Transverse colon (tissue), 4 donors: ENCODE measurements around the gene FAM13A. TPM values are rescaled to one million over a fixed set of nuclear protein-coding genes. Genes with fewer than 3 reads are reported as not detected.

Experiments used
- DNase-seq: peaks from one replicate; pipeline ENCODE4 v3.0.0-alpha.2; 2019
- H3K27ac ChIP-seq, 4 donors: fragments of 200-600 bp; sonication (generic); 2 replicates each; pipeline ENCODE4 v1.5.1; 2016 to 2018; ENCODE audit warnings: inconsistent platforms in 4 of 4
- H3K27me3 ChIP-seq: fragments of 200-600 bp; sonication (generic); 2 replicates; pipeline ENCODE4 v1.5.1; 2017; ENCODE audit warnings: inconsistent platforms
- H3K36me3 ChIP-seq, 4 donors: fragments of 200-600 bp; sonication (generic); 2 replicates each; pipeline ENCODE4 v1.5.1; 2017 to 2019; ENCODE audit warnings: inconsistent platforms in 4 of 4
- H3K4me1 ChIP-seq, 4 donors: fragments of 200-600 bp; sonication (generic); 2 replicates each; pipeline ENCODE4 v1.5.1; 2017 to 2020; ENCODE audit warnings: inconsistent platforms in 4 of 4
- H3K4me3 ChIP-seq, 4 donors: fragments of 200-600 bp; sonication (generic); 1 replicate in 1 of 4; 2 replicates in 3 of 4; pipeline versions ENCODE4 v1.5.1 to v1.6.1; 2017 to 2019; ENCODE audit warnings: inconsistent platforms in 4 of 4
- H3K9me3 ChIP-seq, 2 donors: fragments of 200-600 bp; sonication (generic); 2 replicates each; pipeline ENCODE4 v1.5.1; 2017 to 2019; ENCODE audit warnings: inconsistent platforms in 2 of 2
- CTCF ChIP-seq, 5 experiments: fragments of 200-600 bp in 3 of 5; fragments of 450-650 bp in 2 of 5; sonication (generic) in 3 of 5; IDR thresholded peaks; 1 replicate in 2 of 5; 2 replicates in 3 of 5; pipeline ENCODE4 v1.5.1; 2016 to 2017; ENCODE audit warnings: antibody characterized with exemption in 5 of 5, inconsistent platforms in 3 of 5, mild to moderate bottlenecking in 2 of 5, moderate library complexity in 1 of 5
- EP300 ChIP-seq: sonication (generic); formaldehyde crosslinking; IDR thresholded peaks from one replicate; pipeline ENCODE4 v1.6.1; 2017; ENCODE audit warnings: antibody characterized with exemption, low read depth
- POLR2A ChIP-seq: fragments of 450-650 bp; IDR thresholded peaks from one replicate; pipeline ENCODE4 v1.6.1; 2016; ENCODE audit warnings: antibody characterized with exemption, mild to moderate bottlenecking, moderate library complexity
- POLR2AphosphoS5 ChIP-seq, 3 donors: sonication (generic); formaldehyde crosslinking; IDR thresholded peaks; one replicate each; pipeline ENCODE4 v1.6.1; 2016; ENCODE audit warnings: antibody characterized with exemption in 3 of 3
- WGBS, 2 donors: methylation state at CpG; one replicate each; pipeline ENCODE4 v1.1.5; 2018; ENCODE audit warnings: low coverage in 1 of 2; 5-methylcytosine and 5-hydroxymethylcytosine counted together
- in situ Hi-C, 4 donors: fragments of 200-750 bp; cut with MboI; loops; one replicate each; pipeline versions ENCODE4 v1.15.0 to v1.15.1; 2017; ENCODE audit warnings: low sequenced_read_pairs in 3 of 4, low pct_ligation_motif_present in 1 of 4, low pct_unique_long_range_greater_than_20kb in 1 of 4
- intact Hi-C: fragments of 100-400 bp; cut with DNase I; formaldehyde crosslinking; loops from one replicate; pipeline ENCODE4 v1.15.1; 2023; ENCODE audit warnings: low total_unique reads
- total RNA-seq, 4 donors: library from RNA; depleted of rRNA; stranded (reverse); fragments of >200 nt; gene quantifications; one replicate each; pipeline ENCODE4 v1.1.0, GENCODE V29; 2016

FAM13A gene
- total RNA-seq, 4 donors from 2014 or later = 57.6 to 88.6 (median 67.6) TPM

DNA sequence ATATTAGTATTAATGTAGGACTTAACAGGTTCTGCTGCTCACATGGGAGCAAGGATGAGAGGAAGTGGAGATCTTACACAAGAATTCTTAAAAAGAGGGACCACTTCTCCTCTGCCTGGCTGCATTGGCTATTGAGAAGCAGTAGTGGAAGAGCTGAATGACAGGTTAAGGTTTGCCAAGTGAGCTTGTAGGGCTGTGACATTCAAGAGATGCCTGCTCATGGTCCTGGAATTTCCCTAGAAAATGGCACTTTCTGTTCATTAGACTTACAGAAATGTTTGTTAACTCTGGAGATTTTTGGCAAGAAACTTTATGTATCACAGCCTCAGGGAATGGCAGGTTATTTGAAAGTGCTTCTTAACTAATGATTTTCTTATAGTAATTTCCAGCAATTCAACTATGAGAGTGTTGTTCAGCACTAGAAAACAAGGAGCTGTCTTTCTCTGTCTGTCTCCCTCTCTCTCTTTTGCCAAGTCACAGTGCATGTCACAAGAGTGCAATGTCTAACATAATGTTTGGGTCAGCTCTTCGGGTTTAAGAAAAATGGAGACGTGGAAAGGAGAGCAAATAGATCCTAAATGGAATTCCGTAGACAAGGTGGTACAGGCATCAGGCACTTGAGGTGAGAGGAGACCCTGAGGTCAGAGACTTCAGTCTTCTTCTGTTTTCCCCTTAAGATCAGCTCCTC is 351.0 kb downstream of the FAM13A start:
- in situ Hi-C loops = loop anchor here in 2 of 4 donors (25.0 kb wide), 1 partner anchor 331 kb away; no protein-coding TSS in a partner anchor
- Histone ChIP-seq H3K36me3 (peaks cover 0 to 23% (median 8%) of the 10 kb centered on the region in 4 donors), H3K27me3 (no peaks in the 10 kb centered on the region), H3K4me1 (peaks cover 0 to 5% (median 0%) of the 10 kb centered on the region in 4 donors), H3K4me3 (no peak overlapping the region), H3K9me3 (no peaks in the 10 kb centered on the region), H3K27ac (peak overlapping the region in 1 of 4 donors; percentile 46)
- DNase-seq = no peak
- 86% methylated on average over 2 to 3 of the region's 3 CpGs for WGBS, 2 donors
- no peak for TF ChIP-seq POLR2AphosphoS5 (IDR thresholded peaks at IDR 0.05)
- TF ChIP-seq POLR2A = no peak
- TF ChIP-seq EP300 = no peak
- intact Hi-C loops = no loop called here

- DNase-seq = no peak
- peaks cover 0 to 5% (median 0%) of the 10 kb centered on the region in 4 donors for H3K4me1 ChIP-seq
- H3K36me3 ChIP-seq = peaks cover 0 to 23% (median 5%) of the 10 kb centered on the region in 4 donors
- H3K4me3 ChIP-seq = no peak overlapping the region
- TF ChIP-seq CTCF (IDR thresholded peaks at IDR 0.05) (no peak), EP300 (no peak), POLR2AphosphoS5 (IDR thresholded peaks at IDR 0.05) (no peak), POLR2A (no peak)
- intact Hi-C loops = no loop called here
- in situ Hi-C loops = loop anchor here in 2 of 4 donors (25.0 kb wide), 1 partner anchor 332 kb away; no protein-coding TSS in a partner anchor
- H3K27ac ChIP-seq = no peak overlapping the region
- no peaks in the 10 kb centered on the region for H3K27me3 ChIP-seq
- H3K9me3 ChIP-seq = no peaks in the 10 kb centered on the region
Observed at GRCh38 chr4:88705223-88705622, 351.8 kb downstream of the FAM13A start.

- TF ChIP-seq CTCF (IDR thresholded peaks at IDR 0.05) (no peak), POLR2AphosphoS5 (IDR thresholded peaks at IDR 0.05) (no peak), POLR2A (no peak), EP300 (no peak)
- WGBS, 2 donors = 78 to 82% methylated on average over 1 to 2 of the region's 2 CpGs
- intact Hi-C loops (loop anchor here (5.0 kb wide), 1 partner anchor 320 kb away; no protein-coding TSS in a partner anchor), in situ Hi-C loops (loop anchor here in 2 of 4 donors (25.0 kb wide), 1 partner anchor 335 kb away; no protein-coding TSS in a partner anchor)
- peaks cover 0 to 5% (median 0%) of the 10 kb centered on the region in 4 donors for H3K4me1 ChIP-seq
- H3K36me3 ChIP-seq = peaks cover 0 to 23% (median 4%) of the 10 kb centered on the region in 4 donors
- DNase-seq = no peak
- no peak overlapping the region for H3K4me3 ChIP-seq
- no peaks in the 10 kb centered on the region for H3K27me3 ChIP-seq
- H3K9me3 ChIP-seq = no peaks in the 10 kb centered on the region
- no peak overlapping the region for H3K27ac ChIP-seq
Observed at GRCh38 chr4:88702782-88703181, 354.2 kb downstream of the FAM13A start.

DNA sequence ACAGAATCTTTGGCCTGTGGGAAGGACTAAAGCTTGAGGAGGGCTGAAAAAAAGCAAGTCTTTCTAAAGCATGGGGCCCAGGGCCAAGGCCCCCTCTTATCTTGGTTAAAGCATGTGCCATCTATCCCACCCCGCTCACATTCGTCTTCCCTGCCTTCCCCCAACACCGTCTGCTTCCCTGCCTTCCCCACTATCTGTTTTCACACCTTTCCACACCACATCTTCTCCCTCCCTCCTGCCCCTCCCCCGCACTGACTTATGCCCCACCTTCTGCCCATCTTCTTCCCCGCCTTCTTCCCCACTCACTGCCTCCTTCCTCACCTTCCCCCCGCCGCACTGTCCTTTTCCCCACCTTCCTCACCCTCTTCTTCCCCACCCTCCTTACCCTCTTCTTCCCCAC is 358.5 kb downstream of the FAM13A start:
- intact Hi-C loops = no loop called here
- DNase-seq = no peak
- TF ChIP-seq CTCF (IDR thresholded peaks at IDR 0.05) (no peak), EP300 (no peak), POLR2AphosphoS5 (IDR thresholded peaks at IDR 0.05) (no peak), POLR2A (no peak)
- in situ Hi-C loops = no loop called here
- 87 to 96% methylated on average over 6 to 7 of the region's 7 CpGs for WGBS, 2 donors
- Histone ChIP-seq H3K27ac (peak overlapping the region in 1 of 4 donors; percentile 74), H3K36me3 (no peaks in the 10 kb centered on the region), H3K4me3 (no peak overlapping the region), H3K4me1 (no peaks in the 10 kb centered on the region), H3K27me3 (no peaks in the 10 kb centered on the region), H3K9me3 (no peaks in the 10 kb centered on the region)
